HepG2 (cell line): ENCODE results near the gene TRPC6. TPM values are rescaled to one million over a fixed set of nuclear protein-coding genes. Genes with fewer than 3 reads are reported as not detected.

ENCODE experiments used
- ATAC-seq: fragments of 200-7000 bp; cut with Tn5 transposase; 3 replicates; pipeline ENCODE4 v1.9.1; 2020; ENCODE audit warnings: mild to moderate bottlenecking, moderate library complexity
- BruUV-seq: library from RNA; stranded (reverse); fragments of 400-500 nt; replicated peaks from 2 replicates; lab custom pipeline; 2021; lab: Mats Ljungman, UMichigan
- CTCF ChIA-PET: fragments of 300-600 bp; formaldehyde crosslinking; extraction: SDS; loops from one replicate; lab custom pipeline; 2021; ENCODE audit warnings: low total read pairs, inconsistent platforms, low intra/inter-chr PET ratio; lab: Yijun Ruan, JAX
- POLR2A ChIA-PET: fragments of 350-600 bp; sonication (Branson Sonifier 250); formaldehyde crosslinking; loops from one replicate; lab custom pipeline; 2020; ENCODE audit warnings: antibody characterized with exemption, inconsistent platforms; lab: Yijun Ruan, JAX
- DNase-seq: peaks from one replicate; pipeline ENCODE4 v3.0.0-alpha.2; 2015; ENCODE audit warnings: low spot score
- FAIRE-seq: peaks from 3 replicates; lab custom pipeline; 2011; peaks lifted over from hg19 to GRCh38; lab: Jason Lieb, UNC
- H2AFZ ChIP-seq: one replicate; pipeline ENCODE4 v1.6.1; 2011; ENCODE audit warnings: low read length, inconsistent platforms
- H3K27ac ChIP-seq: fragments of 300-600 bp; 3 replicates; pipeline ENCODE4 v1.8.0; 2011; ENCODE audit warnings: mixed run types, mild to moderate bottlenecking, mixed read lengths, low read length, inconsistent platforms; ENCODE audit not compliant: insufficient read depth; ENCODE audit errors: extremely low read length
- H3K27me3 ChIP-seq, 2 experiments: fragments of 200-600 bp in 1 of 2; 2 replicates in 1 of 2; 3 replicates in 1 of 2; pipeline versions ENCODE4 v1.6.0 to v1.8.0; 2011; ENCODE audit warnings: low read length in 2 of 2, mild to moderate bottlenecking in 2 of 2, moderate library complexity in 2 of 2, inconsistent platforms in 1 of 2; ENCODE audit not compliant: insufficient read depth in 2 of 2, control insufficient read depth in 1 of 2
- H3K36me3 ChIP-seq, 2 experiments: fragments of 200-600 bp in 1 of 2; replicated peaks in 1 of 2; 2 replicates in 1 of 2; 3 replicates in 1 of 2; pipeline versions ENCODE4 v1.5.1 to v1.8.0; 2011; ENCODE audit warnings: low read length in 2 of 2, inconsistent platforms in 1 of 2; ENCODE audit not compliant: insufficient read depth in 2 of 2, control insufficient read depth in 1 of 2
- H3K4me1 ChIP-seq: 2 replicates; pipeline ENCODE4 v1.5.1; 2012; ENCODE audit warnings: low read length, inconsistent platforms; ENCODE audit not compliant: insufficient read depth
- H3K4me2 ChIP-seq: 2 replicates; pipeline ENCODE4 v1.6.0; 2011; ENCODE audit warnings: low read depth, low read length, inconsistent platforms
- H3K4me3 ChIP-seq, 3 experiments: fragments of 200-600 bp in 1 of 3; sonication (generic), shearing (Covaris generic) in 1 of 3; replicated peaks in 1 of 3; 2 replicates each; pipeline ENCODE4 v1.5.1; 2011 to 2016; ENCODE audit warnings: low read length in 3 of 3, inconsistent platforms in 2 of 3, low read depth in 2 of 3, mild to moderate bottlenecking in 2 of 3, control low read depth in 1 of 3, mixed read lengths in 1 of 3; ENCODE audit not compliant: insufficient read depth in 1 of 3
- H3K79me2 ChIP-seq: one replicate; pipeline ENCODE4 v1.6.1; 2011; ENCODE audit warnings: low read length, inconsistent platforms; ENCODE audit not compliant: insufficient read depth
- H3K9ac ChIP-seq: 2 replicates; pipeline ENCODE4 v1.6.0; 2011; ENCODE audit warnings: mild to moderate bottlenecking, low read depth, low read length, inconsistent platforms; ENCODE audit not compliant: insufficient read depth
- H3K9me3 ChIP-seq: 2 replicates; pipeline ENCODE4 v1.5.1; 2012; ENCODE audit warnings: mild to moderate bottlenecking, low read length
- H4K20me1 ChIP-seq: 2 replicates; pipeline ENCODE4 v1.6.0; 2011; ENCODE audit warnings: inconsistent platforms, mild to moderate bottlenecking, low read length, moderate library complexity; ENCODE audit not compliant: insufficient read depth
- EP300 ChIP-seq, 3 experiments: sonication (generic) in 1 of 3; formaldehyde crosslinking in 1 of 3; IDR thresholded peaks; 2 replicates each; pipeline versions ENCODE4 v1.5.1 to v1.6.1; 2011 to 2020; ENCODE audit warnings: low read depth in 2 of 3, low read length in 2 of 3, borderline replicate concordance in 1 of 3, improper control_type of control experiment in 1 of 3, mild to moderate bottlenecking in 1 of 3, missing genetic modification reagents in 1 of 3, moderate library complexity in 1 of 3
- FOXA3 ChIP-seq: IDR thresholded peaks from 2 replicates; pipeline ENCODE4 v1.6.1; 2016; ENCODE audit warnings: missing genetic modification reagents, missing compliant biosample characterization
- KAT8 ChIP-seq: IDR thresholded peaks from 2 replicates; pipeline ENCODE4 v1.6.1; 2016; ENCODE audit warnings: missing genetic modification reagents, missing compliant biosample characterization
- KDM1A ChIP-seq: IDR thresholded peaks from 2 replicates; pipeline ENCODE4 v1.6.1; 2016; ENCODE audit warnings: missing compliant biosample characterization
- LBX2 ChIP-seq: sonication (generic); formaldehyde crosslinking; IDR thresholded peaks from 2 replicates; pipeline ENCODE4 v1.5.0; 2020; ENCODE audit warnings: missing genetic modification reagents, mild to moderate bottlenecking, borderline replicate concordance
- LCORL ChIP-seq, 2 experiments: fragments of 450-650 bp in 1 of 2; sonication (generic) in 1 of 2; formaldehyde crosslinking in 1 of 2; IDR thresholded peaks; 2 replicates each; pipeline versions ENCODE4 v1.5.0 to v1.6.1; 2017 to 2020; ENCODE audit warnings: antibody characterized with exemption in 1 of 2, missing genetic modification reagents in 1 of 2
- MAFG ChIP-seq: sonication (generic); formaldehyde crosslinking; IDR thresholded peaks from 2 replicates; pipeline ENCODE4 v1.5.1; 2020; ENCODE audit warnings: mild to moderate bottlenecking, missing genetic modification reagents
- NR1H2 ChIP-seq: sonication (generic); formaldehyde crosslinking; IDR thresholded peaks from 2 replicates; pipeline ENCODE4 v1.8.1; 2022; ENCODE audit warnings: low read depth, missing genetic modification reagents, borderline replicate concordance
- ONECUT2 ChIP-seq: sonication (generic); formaldehyde crosslinking; IDR thresholded peaks from 2 replicates; pipeline ENCODE4 v1.4.0; 2020; ENCODE audit warnings: missing genetic modification reagents
- RARG ChIP-seq: sonication (generic); formaldehyde crosslinking; IDR thresholded peaks from 2 replicates; pipeline ENCODE4 v1.4.0; 2020; ENCODE audit warnings: low read depth, mild to moderate bottlenecking, missing genetic modification reagents
- SMC3 ChIP-seq: IDR thresholded peaks from 2 replicates; pipeline ENCODE4 v1.6.1; 2011; ENCODE audit warnings: low read length, improper control_type of control experiment
- TFDP2 ChIP-seq: sonication (generic); formaldehyde crosslinking; IDR thresholded peaks from 2 replicates; pipeline ENCODE4 v1.4.0; 2020; ENCODE audit warnings: missing genetic modification reagents
- ZFP91 ChIP-seq: sonication (generic); formaldehyde crosslinking; IDR thresholded peaks from 2 replicates; pipeline ENCODE4 v1.9.0; 2022; ENCODE audit warnings: missing genetic modification reagents, mild to moderate bottlenecking, borderline replicate concordance
- ZNF292 ChIP-seq: sonication (generic); formaldehyde crosslinking; IDR thresholded peaks from 2 replicates; pipeline ENCODE4 v1.8.1; 2022; ENCODE audit warnings: mild to moderate bottlenecking, low read depth, missing genetic modification reagents, borderline replicate concordance
- ZNF432 ChIP-seq: sonication (generic); formaldehyde crosslinking; IDR thresholded peaks from 2 replicates; pipeline ENCODE4 v1.5.0; 2020; ENCODE audit warnings: missing genetic modification reagents, mild to moderate bottlenecking, borderline replicate concordance
- ZNF746 ChIP-seq: sonication (generic); formaldehyde crosslinking; IDR thresholded peaks from 2 replicates; pipeline ENCODE4 v1.8.0; 2022; ENCODE audit warnings: mild to moderate bottlenecking, missing genetic modification reagents
- ZSCAN12 ChIP-seq: sonication (generic); formaldehyde crosslinking; IDR thresholded peaks from 2 replicates; pipeline ENCODE4 v1.9.0; 2021; ENCODE audit warnings: mild to moderate bottlenecking, missing genetic modification reagents
- WGBS: methylation state at CpG from one replicate; pipeline ENCODE4 v1.1.6; 2017; ENCODE audit warnings: low lambda C conversion rate; 5-methylcytosine and 5-hydroxymethylcytosine counted together
- in situ Hi-C: cut with HindIII; loops from 2 replicates; pipeline ENCODE4 v1.10.0; 2017; ENCODE audit warnings: low pct_unique_long_range_greater_than_20kb; ENCODE audit not compliant: extremely low pct_ligation_motif_present
- intact Hi-C: fragments of 100-400 bp; cut with micrococcal nuclease; formaldehyde crosslinking; loops from one replicate; pipeline ENCODE4 v1.10.0; 2022; ENCODE audit not compliant: unreplicated experiment
- polyA plus RNA-seq, 8 experiments: library from polyadenylated mRNA; depleted of rRNA in 3 of 8; stranded (reverse) in 7 of 8; unstranded in 1 of 8; fragments of >200 nt; fragmentation: Illumina TruSeq in 4 of 8; extraction: Trizol in 4 of 8; gene quantifications; 2 replicates each; pipeline versions ENCODE4 v1.2.1 to v1.2.3, GENCODE V29; 2011 to 2016; ENCODE audit warnings: low read depth in 4 of 8, missing spikeins in 1 of 8, mixed read lengths in 1 of 8; ENCODE audit not compliant: insufficient read depth in 1 of 8
- total RNA-seq, 5 experiments: library from RNA; depleted of rRNA; stranded (reverse); fragments of >200 nt; fragmentation: Illumina TruSeq; extraction: Trizol; gene quantifications; 2 replicates each; pipeline ENCODE4 v1.2.3, GENCODE V29; 2016; ENCODE audit warnings: low read depth in 1 of 5

The TRPC6 gene
- total and polyA plus RNA-seq, 2 of the 13 experiments (the other 11 are each of a cell fraction or from before 2014, with no cell fraction given) = not detected

- TF ChIP-seq ZFP91 (CRISPR knock-in tag) (no peak), NR1H2 (no peak), SMC3 (peak; percentile 18; the same call in 1 of the 2 replicates), TFDP2 (CRISPR knock-in tag) (no peak), ZNF432 (CRISPR knock-in tag) (no peak), FOXA3 (CRISPR knock-in tag) (no peak)
Measured at GRCh38 chr11:101456812-101457211, 127.0 kb downstream of the TRPC6 start (continued).

- CTCF ChIA-PET = no interaction called here
- Histone ChIP-seq H3K36me3 (no peaks in the 10 kb centered on the region), H4K20me1 (no peaks in the 10 kb centered on the region)
- FAIRE-seq = no peak
- no TSS peak for BruUV-seq
- intact Hi-C loops = no loop called here
- TF ChIP-seq RARG (no peak), KAT8 (no peak), LBX2 (CRISPR knock-in tag) (no peak), ZSCAN12 (no peak), MAFG (CRISPR knock-in tag) (no peak), KDM1A (no peak), ONECUT2 (CRISPR knock-in tag) (no peak), LCORL (IDR thresholded peaks at IDR 0.05) (no peak), LCORL (CRISPR knock-in tag; IDR thresholded peaks at IDR 0.05) (no peak), EP300 (IDR thresholded peaks at IDR 0.05; ENCODE audit: low read depth in 2 of 2, low read length in 2 of 2) (no peak), EP300 (CRISPR knock-in tag; IDR thresholded peaks at IDR 0.05; ENCODE audit: borderline replicate concordance) (no peak), ZNF292 (CRISPR knock-in tag) (no peak), ZNF746 (CRISPR knock-in tag) (no peak)
- TF ChIP-seq, all 625 proteins: peak for 0
- H3K4me2 ChIP-seq = no peak overlapping the region
- no peaks in the 10 kb centered on the region for H3K79me2 ChIP-seq
- in situ Hi-C loops = loop anchor here (10.0 kb wide), 1 partner anchor 391 kb away; no protein-coding TSS in a partner anchor
- DNase-seq (no peak), ATAC-seq (no peak)
- no peak overlapping the region for H3K27ac ChIP-seq
- POLR2A ChIA-PET = no interaction called here
- no peak overlapping the region for H3K4me3 ChIP-seq
- H3K4me1 ChIP-seq = no peaks in the 10 kb centered on the region
- WGBS = 4% methylated on average over 2 of the region's 2 CpGs
- no peak overlapping the region for H3K9ac ChIP-seq
- no peak overlapping the region for H2AFZ ChIP-seq
- H3K27me3 ChIP-seq = no peaks in the 10 kb centered on the region
- no peaks in the 10 kb centered on the region for H3K9me3 ChIP-seq
Measured at GRCh38 chr11:101453682-101454081, 130.1 kb downstream of the TRPC6 start.
